Measurements from ENCODE around the gene ZMYM4.

DNA sequence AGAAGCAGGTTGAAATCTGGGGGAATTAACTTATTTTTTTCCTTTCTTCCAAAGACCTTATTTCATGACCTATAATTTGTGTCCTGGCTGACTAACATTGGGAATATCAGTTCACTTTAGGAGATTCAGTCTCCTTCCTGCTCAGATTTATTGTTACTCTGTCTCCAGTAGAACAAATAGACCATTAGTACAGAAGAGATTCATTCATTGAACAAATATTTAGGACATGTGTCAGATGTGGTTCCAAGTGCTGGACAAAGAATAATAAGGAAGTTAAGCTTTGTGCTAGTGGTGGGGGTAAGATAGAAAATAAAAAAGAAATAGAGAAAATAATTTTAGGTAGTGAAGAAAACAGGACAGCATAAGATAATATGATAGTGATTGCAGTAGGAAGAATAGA lies 20.3 kb downstream of the ZMYM4 start:
- TF ChIP-seq, protein P1, sequence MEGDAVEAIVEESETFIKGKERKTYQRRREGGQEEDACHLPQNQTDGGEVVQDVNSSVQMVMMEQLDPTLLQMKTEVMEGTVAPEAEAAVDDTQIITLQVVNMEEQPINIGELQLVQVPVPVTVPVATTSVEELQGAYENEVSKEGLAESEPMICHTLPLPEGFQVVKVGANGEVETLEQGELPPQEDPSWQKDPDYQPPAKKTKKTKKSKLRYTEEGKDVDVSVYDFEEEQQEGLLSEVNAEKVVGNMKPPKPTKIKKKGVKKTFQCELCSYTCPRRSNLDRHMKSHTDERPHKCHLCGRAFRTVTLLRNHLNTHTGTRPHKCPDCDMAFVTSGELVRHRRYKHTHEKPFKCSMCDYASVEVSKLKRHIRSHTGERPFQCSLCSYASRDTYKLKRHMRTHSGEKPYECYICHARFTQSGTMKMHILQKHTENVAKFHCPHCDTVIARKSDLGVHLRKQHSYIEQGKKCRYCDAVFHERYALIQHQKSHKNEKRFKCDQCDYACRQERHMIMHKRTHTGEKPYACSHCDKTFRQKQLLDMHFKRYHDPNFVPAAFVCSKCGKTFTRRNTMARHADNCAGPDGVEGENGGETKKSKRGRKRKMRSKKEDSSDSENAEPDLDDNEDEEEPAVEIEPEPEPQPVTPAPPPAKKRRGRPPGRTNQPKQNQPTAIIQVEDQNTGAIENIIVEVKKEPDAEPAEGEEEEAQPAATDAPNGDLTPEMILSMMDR (IDR thresholded peaks at IDR 0.05 in 2 of 3, conservative IDR thresholded peaks at IDR 0.05 in 1 of 3; ENCODE audit: control insufficient read depth in 2 of 3, extremely low read depth in 1 of 3, insufficient read depth in 1 of 3, low read depth in 3 of 3, low read length in 3 of 3), result no peak
- TF ChIP-seq YBX1 (IDR thresholded peaks at IDR 0.05) (no peak), EP300 (IDR thresholded peaks at IDR 0.05; ENCODE audit: borderline replicate concordance in 1 of 2, control insufficient read depth in 1 of 2, low read depth in 2 of 2, low read length in 2 of 2) (no peak), REST (IDR thresholded peaks at IDR 0.05; ENCODE audit: low read depth, low read length) (no peak)
- TF ChIP-seq, protein P2, sequence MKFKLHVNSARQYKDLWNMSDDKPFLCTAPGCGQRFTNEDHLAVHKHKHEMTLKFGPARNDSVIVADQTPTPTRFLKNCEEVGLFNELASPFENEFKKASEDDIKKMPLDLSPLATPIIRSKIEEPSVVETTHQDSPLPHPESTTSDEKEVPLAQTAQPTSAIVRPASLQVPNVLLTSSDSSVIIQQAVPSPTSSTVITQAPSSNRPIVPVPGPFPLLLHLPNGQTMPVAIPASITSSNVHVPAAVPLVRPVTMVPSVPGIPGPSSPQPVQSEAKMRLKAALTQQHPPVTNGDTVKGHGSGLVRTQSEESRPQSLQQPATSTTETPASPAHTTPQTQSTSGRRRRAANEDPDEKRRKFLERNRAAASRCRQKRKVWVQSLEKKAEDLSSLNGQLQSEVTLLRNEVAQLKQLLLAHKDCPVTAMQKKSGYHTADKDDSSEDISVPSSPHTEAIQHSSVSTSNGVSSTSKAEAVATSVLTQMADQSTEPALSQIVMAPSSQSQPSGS (IDR thresholded peaks at IDR 0.05; ENCODE audit: low read length), result no peak

Measured in GM12878 (cell line).